ENCODE data around the gene LARGE1. TPM values are rescaled to one million over a fixed set of nuclear protein-coding genes. Genes with fewer than 3 reads are reported as not detected.

The LARGE1 gene
- total RNA-seq, 1 donor, result 15.0 TPM

- TF ChIP-seq CTCF (IDR thresholded peaks at IDR 0.05; ENCODE audit: insufficient read depth, low read length), result no peak
- DNase-seq (ENCODE audit: low read depth), result peak; percentile 17
- H3K4me3 ChIP-seq (ENCODE audit: low read depth, low read length), result no peak overlapping the region
Measured at GRCh38 chr22:33656808-33657628, 263.3 kb downstream of the LARGE1 start.

GRCh38 chr22:33654173-33654895 lies 265.9 kb downstream of the LARGE1 start:
- no peak overlapping the region for H3K4me3 ChIP-seq (ENCODE audit: low read depth, low read length)
- no peak for TF ChIP-seq CTCF (IDR thresholded peaks at IDR 0.05; ENCODE audit: insufficient read depth, low read length)
- no peak for DNase-seq (ENCODE audit: low read depth)

- no peak for TF ChIP-seq CTCF (IDR thresholded peaks at IDR 0.05; ENCODE audit: insufficient read depth, low read length)
- no peak for DNase-seq (ENCODE audit: low read depth)
- H3K4me3 ChIP-seq (ENCODE audit: low read depth, low read length), result no peak overlapping the region
Measured at GRCh38 chr22:33653532-33654063, 266.7 kb downstream of the LARGE1 start.

- TF ChIP-seq CTCF (IDR thresholded peaks at IDR 0.05; ENCODE audit: insufficient read depth, low read length), result no peak
- no peak overlapping the region for H3K4me3 ChIP-seq (ENCODE audit: low read depth, low read length)
- no peak for DNase-seq (ENCODE audit: low read depth)
Measured at GRCh38 chr22:33652615-33653014, 267.7 kb downstream of the LARGE1 start.

GRCh38 chr22:33650244-33650643 lies 270.0 kb downstream of the LARGE1 start:
- H3K4me3 ChIP-seq (ENCODE audit: low read depth, low read length), result no peak overlapping the region
- no peak for DNase-seq (ENCODE audit: low read depth)
- no peak for TF ChIP-seq CTCF (IDR thresholded peaks at IDR 0.05; ENCODE audit: insufficient read depth, low read length)

- DNase-seq (ENCODE audit: low read depth), result no peak
- H3K4me3 ChIP-seq (ENCODE audit: low read depth, low read length), result no peak overlapping the region
- TF ChIP-seq CTCF (IDR thresholded peaks at IDR 0.05; ENCODE audit: insufficient read depth, low read length), result no peak
Measured at GRCh38 chr22:33648478-33648877, 271.8 kb downstream of the LARGE1 start.
